GM19328 (cell line): ENCODE data around the gene MKNK1.

ENCODE experiments used
- ATAC-seq: cut with Tn5 transposase; IDR thresholded peaks from one replicate; pipeline ENCODE4 v1.9.1; 2021; ENCODE audit warnings: mild to moderate bottlenecking, moderate library complexity; ENCODE audit not compliant: unreplicated experiment

The MKNK1 gene

GRCh38 chr1:46599059-46599970, 4.8 kb downstream of the MKNK1 start:
- no peak for ATAC-seq

DNA sequence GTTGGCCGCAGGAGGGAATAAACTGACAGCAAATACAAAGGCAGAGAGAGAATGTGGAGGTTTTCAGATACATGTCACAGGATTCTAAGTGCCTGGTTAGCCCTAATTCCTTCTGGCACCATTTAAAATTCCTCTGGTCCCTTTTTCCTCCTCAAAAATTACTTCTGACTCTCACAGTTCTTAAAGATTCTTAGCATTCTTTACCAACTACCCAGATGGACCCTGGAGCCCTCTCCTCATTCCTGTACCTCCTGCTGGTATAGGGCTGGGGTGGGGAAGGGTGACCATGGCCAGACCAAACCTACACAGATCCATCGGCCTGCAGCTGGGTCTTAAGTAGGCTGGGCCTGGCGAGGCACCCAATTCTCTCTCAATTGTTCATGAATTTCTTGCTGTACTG, 7.2 kb downstream of the MKNK1 start:
- no peak for ATAC-seq

GRCh38 chr1:46596036-46596435, 8.0 kb downstream of the MKNK1 start:
- no peak for ATAC-seq

DNA sequence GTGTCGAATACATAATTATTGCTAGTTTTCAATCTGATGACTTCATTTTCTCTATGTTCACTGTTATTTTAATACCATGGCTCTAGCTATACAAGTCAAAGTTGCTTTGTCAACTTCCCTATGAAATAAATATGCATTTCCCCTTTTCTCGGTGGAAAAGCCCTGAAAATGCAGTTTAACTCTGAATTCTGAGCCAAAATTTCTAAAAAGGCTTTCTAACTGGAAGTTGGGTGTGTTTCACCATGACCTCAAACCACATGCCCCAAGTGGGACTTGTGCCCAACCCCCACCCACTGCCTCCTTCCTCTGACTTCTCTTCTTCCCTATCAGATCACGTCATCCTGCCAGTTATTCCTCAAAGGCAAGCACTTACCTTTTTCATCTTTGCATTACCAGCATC, 8.9 kb downstream of the MKNK1 start:
- ATAC-seq = no peak

DNA sequence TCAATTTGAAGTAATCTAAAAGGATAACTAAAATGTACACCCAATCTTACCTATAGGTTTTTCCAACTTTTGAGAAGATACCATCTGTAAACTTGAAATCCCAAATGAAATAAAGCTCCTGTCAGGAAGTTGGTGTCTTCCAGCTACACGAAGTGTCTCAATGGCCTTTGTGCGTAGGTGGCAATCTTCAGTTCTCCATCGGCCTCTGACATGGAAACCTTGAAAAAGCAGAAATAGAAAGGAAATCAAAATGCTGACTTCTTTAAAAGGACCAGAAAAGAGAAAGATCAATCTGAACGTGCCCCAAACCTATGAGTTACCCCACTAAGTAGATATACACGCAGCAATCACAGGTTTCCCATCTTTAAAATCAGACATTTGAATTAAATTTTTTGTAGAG, 10.0 kb downstream of the MKNK1 start:
- no peak for ATAC-seq

DNA sequence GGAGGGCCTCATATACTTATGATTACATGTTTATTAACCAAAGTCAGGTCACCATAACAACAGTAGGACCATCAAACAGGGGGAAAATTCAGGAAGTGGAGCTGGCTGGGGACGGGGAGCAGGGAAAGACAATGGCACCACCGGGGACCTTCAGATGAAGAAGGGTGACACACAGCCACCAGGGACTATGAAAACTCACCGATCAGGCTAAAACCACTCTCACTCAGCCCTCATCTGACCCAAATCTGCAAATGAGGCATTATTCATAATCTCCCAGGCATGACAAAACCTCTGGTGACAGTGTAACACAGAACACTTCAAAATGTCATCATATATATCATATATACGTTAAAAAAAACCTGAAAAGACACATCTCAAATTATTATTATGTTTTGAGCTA, 11.2 kb downstream of the MKNK1 start:
- ATAC-seq = no peak

GRCh38 chr1:46589529-46589928, 14.5 kb downstream of the MKNK1 start:
- no peak for ATAC-seq

GRCh38 chr1:46587069-46587468, 17.0 kb downstream of the MKNK1 start:
- ATAC-seq = no peak

- no peak for ATAC-seq
These were observed 18.6 kb downstream of the MKNK1 start for GRCh38 chr1:46585312-46585938.

GRCh38 chr1:46583494-46583893, 20.6 kb downstream of the MKNK1 start:
- ATAC-seq = no peak

DNA sequence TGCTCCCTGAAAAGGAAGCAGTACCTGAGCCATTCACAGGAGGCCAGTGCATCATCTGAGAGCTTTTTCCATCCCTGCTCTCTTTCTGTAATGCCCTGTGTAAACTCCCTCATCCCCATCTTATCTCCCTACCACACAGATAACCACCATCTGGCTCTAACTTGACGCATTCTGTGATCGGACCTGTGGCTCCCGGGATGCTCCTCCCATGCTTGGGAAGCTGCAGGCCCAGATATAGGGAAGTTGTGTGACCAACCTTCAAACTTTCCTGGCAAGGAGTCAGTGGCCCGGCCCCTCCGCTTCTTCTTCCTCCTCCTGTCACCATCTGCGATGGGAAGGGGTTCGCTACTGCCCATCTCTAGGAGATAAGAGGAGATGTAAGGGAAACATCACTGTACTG, 21.1 kb downstream of the MKNK1 start:
- no peak for ATAC-seq

DNA sequence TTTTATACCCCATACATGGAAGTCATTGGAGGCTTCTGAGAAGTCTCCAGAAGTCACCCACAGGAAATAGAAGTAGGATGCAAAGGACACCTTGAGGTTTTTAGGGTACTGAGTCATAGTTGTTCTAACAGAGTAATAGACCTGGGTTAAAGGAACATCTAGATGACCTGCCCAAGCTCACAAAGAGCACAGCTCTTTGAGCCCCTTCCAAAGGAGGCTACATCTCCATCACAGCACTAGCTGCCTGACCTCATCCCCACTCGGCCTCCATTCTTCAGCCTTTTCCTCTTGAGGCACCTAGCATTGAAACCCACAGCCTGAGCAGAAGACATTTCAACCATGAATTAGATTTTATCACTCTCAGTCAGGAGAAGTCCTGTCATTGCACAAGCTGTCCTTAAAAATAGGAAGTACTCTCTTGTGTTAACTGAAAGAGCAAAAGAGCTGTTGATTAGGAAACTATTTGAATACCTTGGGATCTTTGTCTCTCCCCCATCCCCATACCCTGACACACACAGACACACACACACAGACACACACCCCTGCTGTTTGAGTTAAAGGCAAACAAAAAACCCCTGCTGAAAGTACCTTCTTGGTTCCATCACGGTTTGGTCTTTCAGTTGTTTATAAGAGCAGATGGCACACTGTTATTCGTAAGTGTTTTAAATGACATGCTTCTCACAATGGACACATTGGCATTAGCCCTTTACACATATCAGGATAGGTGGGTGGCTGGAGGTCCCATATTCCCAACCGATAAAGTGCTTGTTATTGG, 22.2 kb downstream of the MKNK1 start:
- ATAC-seq = no peak

DNA sequence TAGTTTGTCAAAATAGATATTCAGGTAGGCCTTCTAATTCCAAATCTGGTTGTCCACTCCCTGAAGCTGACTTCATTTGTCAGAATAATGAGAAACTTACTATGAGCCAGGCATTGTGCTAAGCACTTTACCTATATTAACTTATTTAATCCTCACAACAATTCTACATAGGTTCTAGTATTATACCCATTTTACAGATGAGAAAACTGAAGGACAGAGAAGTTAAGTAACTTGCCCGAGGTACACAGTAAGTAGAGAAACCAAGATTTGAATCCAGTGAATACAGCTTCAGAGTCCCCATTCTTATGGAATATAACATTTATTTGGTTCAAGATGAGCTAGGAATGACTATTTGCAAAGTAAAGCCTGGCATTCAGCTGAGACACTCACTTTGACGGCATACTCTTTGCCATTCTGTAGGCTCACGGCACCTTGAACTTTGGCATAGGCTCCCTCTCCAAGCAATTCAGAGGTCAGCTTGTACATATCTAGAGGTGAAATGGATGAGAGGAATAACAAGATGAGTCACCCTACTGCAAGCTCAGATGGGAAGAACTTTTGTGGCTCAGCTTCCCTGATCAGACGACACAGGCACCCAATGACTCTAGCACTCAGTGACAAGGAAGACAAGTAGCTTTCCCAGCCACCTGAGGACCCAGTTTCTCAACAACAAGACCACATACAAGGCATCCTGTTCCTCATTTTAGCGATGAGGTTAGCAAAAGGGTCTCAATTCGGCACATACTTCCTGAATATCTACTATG, 23.7 kb downstream of the MKNK1 start:
- ATAC-seq = no peak

- no peak for ATAC-seq
These were observed 26.4 kb downstream of the MKNK1 start for GRCh38 chr1:46577671-46578070.

DNA sequence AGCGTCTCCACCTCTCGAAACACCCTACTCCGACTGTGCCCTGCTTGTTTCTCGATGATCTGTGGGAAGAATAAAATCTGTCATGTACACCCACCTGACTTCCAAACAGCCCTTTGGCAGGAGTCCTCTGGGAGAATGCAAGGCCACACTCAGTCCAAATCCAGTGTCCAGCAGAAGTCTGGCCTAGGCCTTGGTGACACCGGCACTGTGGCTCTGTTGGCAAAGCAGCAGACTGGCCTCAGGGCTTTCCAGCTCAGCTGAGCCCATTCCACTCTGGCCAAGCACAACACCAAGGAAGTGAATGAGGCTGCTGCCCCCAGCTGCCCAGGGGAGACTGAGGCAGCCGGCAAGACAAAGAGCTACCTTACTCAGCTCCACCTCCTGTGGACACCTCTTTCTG, 27.5 kb downstream of the MKNK1 start:
- no peak for ATAC-seq

DNA sequence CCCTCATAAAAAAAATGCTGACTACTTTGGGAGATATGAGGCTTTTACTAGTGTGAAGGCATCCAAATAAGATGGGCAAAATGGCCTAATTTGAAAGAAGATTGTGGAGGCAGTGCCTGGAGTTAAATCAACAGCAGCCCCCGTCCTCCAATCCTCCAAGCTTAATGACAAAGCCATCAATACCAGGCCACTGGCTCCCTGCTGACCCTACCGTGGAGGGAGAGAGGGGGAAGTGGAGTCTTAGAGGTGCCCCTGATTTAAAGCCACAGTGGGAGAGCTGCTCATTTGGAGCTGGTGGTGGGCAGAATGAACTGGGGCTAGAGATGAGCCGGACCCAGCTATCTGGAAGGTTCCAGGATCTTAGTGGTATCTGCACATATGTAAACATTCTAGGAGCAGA, 28.3 kb downstream of the MKNK1 start:
- no peak for ATAC-seq

GRCh38 chr1:46575300-46575699, 28.8 kb downstream of the MKNK1 start:
- no peak for ATAC-seq

GRCh38 chr1:46571691-46572225, 32.3 kb downstream of the MKNK1 start:
- ATAC-seq = no peak

- no peak for ATAC-seq
These were observed 34.0 kb downstream of the MKNK1 start for GRCh38 chr1:46569884-46570725.

GRCh38 chr1:46569116-46569515, 35.0 kb downstream of the MKNK1 start:
- ATAC-seq = no peak
